Stimulated activated CD4-positive, alpha-beta T cell treated with anti-CD3 and anti-CD28 coated beads, Interleukin-1b, Interleukin-23, amount 100 ng/mL, for 24 hours (primary cell): ENCODE data around the gene IFNA10.
"Not testable (repeated sequence)": the region's sequence is repeated elsewhere in the genome, so short reads cannot be mapped to it uniquely, and the experiment has no call there.

Experiments
- DNase-seq, 4 experiments: peaks; one replicate each; pipeline ENCODE4 v3.0.0-alpha.2; 2020; ENCODE audit warnings: low read depth in 4 of 4, low spot score in 1 of 4

Gene IFNA10

GRCh38 chr9:21194867-21195776 is 11.8 kb downstream of the IFNA10 start:
- peak in 2 of 4 experiments; percentile 7 to 13 for DNase-seq

GRCh38 chr9:21187487-21187886 is 19.5 kb downstream of the IFNA10 start, which contains the start of gene IFNA4:
Gene IFNA4 (minus strand): TSS chr9:21187587. CDS start chr9:21187531, 56 bp downstream.
- not testable (repeated sequence) for DNase-seq

GRCh38 chr9:21182810-21183736 is 23.9 kb downstream of the IFNA10 start:
- not testable (repeated sequence) for DNase-seq

GRCh38 chr9:21174671-21175070 is 32.3 kb downstream of the IFNA10 start:
- DNase-seq: no peak

GRCh38 chr9:21172156-21172555 is 34.8 kb downstream of the IFNA10 start:
- DNase-seq: no peak

GRCh38 chr9:21171351-21171750 is 35.6 kb downstream of the IFNA10 start:
- no peak for DNase-seq

GRCh38 chr9:21166560-21166959 is 40.4 kb downstream of the IFNA10 start, which contains the start of gene IFNA21:
Gene IFNA21 (minus strand): TSS chr9:21166660. CDS start chr9:21166612, 48 bp downstream.
- DNase-seq: not testable (repeated sequence)

GRCh38 chr9:21165516-21165915 is 41.4 kb downstream of the IFNA10 start:
- DNase-seq: no peak

- no peak for DNase-seq
Measured at GRCh38 chr9:21160178-21160577, 46.8 kb downstream of the IFNA10 start.
